Measurements from ENCODE around the gene SIVA1.
"Not testable (repeated sequence)": the region's sequence is repeated elsewhere in the genome, so short reads cannot be mapped to it uniquely, and the experiment has no call there.

The SIVA1 gene

GRCh38 chr14:104721505-104722431 lies 31.2 kb upstream of the SIVA1 start:
- peak; percentile 61 for DNase-seq (ENCODE audit: low read depth)

GRCh38 chr14:104722938-104723650 lies 29.9 kb upstream of the SIVA1 start:
- no peak for DNase-seq (ENCODE audit: low read depth)

- peak; percentile 64 for DNase-seq (ENCODE audit: low read depth)
These were observed 29.1 kb upstream of the SIVA1 start, which contains the start of gene ADSS1 for GRCh38 chr14:104723651-104724406. TSS of gene ADSS1 (plus strand) at chr14:104724229. CDS start at chr14:104724271, 42 bp downstream.

GRCh38 chr14:104724407-104724980 lies 28.5 kb upstream of the SIVA1 start:
- peak; percentile 31 for DNase-seq (ENCODE audit: low read depth)

GRCh38 chr14:104724981-104725771 lies 27.8 kb upstream of the SIVA1 start:
- DNase-seq (ENCODE audit: low read depth): peak; percentile 55

GRCh38 chr14:104725772-104726548 lies 27.0 kb upstream of the SIVA1 start:
- DNase-seq (ENCODE audit: low read depth): peak; percentile 24

- peak; percentile 29 for DNase-seq (ENCODE audit: low read depth)
These were observed 26.1 kb upstream of the SIVA1 start for GRCh38 chr14:104726600-104727451.

GRCh38 chr14:104728631-104729030 lies 24.3 kb upstream of the SIVA1 start:
- DNase-seq (ENCODE audit: low read depth): no peak

GRCh38 chr14:104729176-104729834 lies 23.6 kb upstream of the SIVA1 start:
- not testable (repeated sequence) for DNase-seq (ENCODE audit: low read depth)

- no peak for DNase-seq (ENCODE audit: low read depth)
These were observed 23.1 kb upstream of the SIVA1 start for GRCh38 chr14:104729835-104730181.

- no peak for DNase-seq (ENCODE audit: low read depth)
These were observed 22.5 kb upstream of the SIVA1 start for GRCh38 chr14:104730487-104730886.

GRCh38 chr14:104731320-104732294 lies 21.3 kb upstream of the SIVA1 start:
- no peak for DNase-seq (ENCODE audit: low read depth)

GRCh38 chr14:104732355-104732804 lies 20.6 kb upstream of the SIVA1 start:
- no peak for DNase-seq (ENCODE audit: low read depth)

GRCh38 chr14:104732931-104733681 lies 19.8 kb upstream of the SIVA1 start:
- DNase-seq (ENCODE audit: low read depth): no peak

GRCh38 chr14:104734051-104734587 lies 18.8 kb upstream of the SIVA1 start:
- no peak for DNase-seq (ENCODE audit: low read depth)

GRCh38 chr14:104734601-104734990 lies 18.4 kb upstream of the SIVA1 start:
- no peak for DNase-seq (ENCODE audit: low read depth)
